HG03575 (cell line): ENCODE data around the gene AQP1.

Source experiments
- ATAC-seq: cut with Tn5 transposase; IDR thresholded peaks from one replicate; pipeline ENCODE4 v1.9.1; 2021; ENCODE audit not compliant: unreplicated experiment, insufficient number of reproducible peaks, low FRiP score; ENCODE audit errors: extremely low read depth

AQP1 gene

GRCh38 chr7:30929686-30930085 is 18.0 kb downstream of the AQP1 start:
- ATAC-seq: no peak

- ATAC-seq: no peak
These were observed 19.0 kb downstream of the AQP1 start for GRCh38 chr7:30930621-30931020.

- ATAC-seq: no peak
These were observed 19.7 kb downstream of the AQP1 start for GRCh38 chr7:30931161-30931928.

- ATAC-seq: no peak
These were observed 20.4 kb downstream of the AQP1 start for GRCh38 chr7:30931929-30932540.

GRCh38 chr7:30932562-30932961 is 20.9 kb downstream of the AQP1 start:
- ATAC-seq: no peak

GRCh38 chr7:30933124-30933974 is 21.7 kb downstream of the AQP1 start:
- no peak for ATAC-seq

GRCh38 chr7:30934225-30934624 is 22.6 kb downstream of the AQP1 start:
- ATAC-seq: no peak

GRCh38 chr7:30934732-30935568 is 23.3 kb downstream of the AQP1 start:
- no peak for ATAC-seq

GRCh38 chr7:30935569-30935877 is 23.9 kb downstream of the AQP1 start:
- no peak for ATAC-seq

GRCh38 chr7:30936650-30937245 is 25.1 kb downstream of the AQP1 start:
- ATAC-seq: no peak

- no peak for ATAC-seq
These were observed 25.8 kb downstream of the AQP1 start for GRCh38 chr7:30937416-30937815.

- no peak for ATAC-seq
These were observed 27.0 kb downstream of the AQP1 start for GRCh38 chr7:30938435-30939316.

GRCh38 chr7:30941582-30942323 is 30.1 kb downstream of the AQP1 start:
- no peak for ATAC-seq

GRCh38 chr7:30950197-30950596 is 38.5 kb downstream of the AQP1 start:
- no peak for ATAC-seq

GRCh38 chr7:30954914-30955313 is 43.3 kb downstream of the AQP1 start:
- no peak for ATAC-seq

- no peak for ATAC-seq
These were observed 45.1 kb downstream of the AQP1 start for GRCh38 chr7:30956704-30957103.

- ATAC-seq: no peak
These were observed 52.2 kb downstream of the AQP1 start, which contains the start of gene GHRHR for GRCh38 chr7:30963842-30964241. TSS of gene GHRHR (plus strand) at chr7:30963953. CDS start at chr7:30964069, 116 bp downstream.
